ENCODE data around the gene TMTC4.

The TMTC4 gene

DNA sequence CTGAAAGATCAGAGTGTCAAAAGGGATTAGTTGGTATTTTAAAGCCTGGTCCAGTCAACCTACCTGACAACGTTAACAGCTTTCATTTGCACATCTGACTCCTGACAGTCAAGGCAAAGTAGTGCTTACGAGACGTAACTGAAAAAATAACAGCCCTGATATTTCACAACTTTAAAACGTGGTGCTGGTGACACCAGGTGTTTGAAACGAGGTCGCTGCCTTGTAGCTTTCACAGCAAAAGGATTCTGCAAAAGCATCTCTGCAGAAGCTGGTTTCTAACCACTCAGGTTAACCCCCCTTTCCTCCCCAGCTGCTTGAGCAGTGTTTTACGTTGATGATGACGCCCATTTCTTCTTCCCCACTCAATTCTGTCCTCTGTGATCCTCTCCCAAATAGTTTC, 109.3 kb downstream of the TMTC4 start:
- no peak for DNase-seq (ENCODE audit: insufficient read length, low spot score)
- TF ChIP-seq POLR2A (IDR thresholded peaks at IDR 0.05; ENCODE audit: low read depth, low read length) = no peak
- no peak for FAIRE-seq

- DNase-seq (ENCODE audit: insufficient read length, low spot score) (no peak), FAIRE-seq (no peak)
- TF ChIP-seq POLR2A (IDR thresholded peaks at IDR 0.05; ENCODE audit: low read depth, low read length) = no peak
These were observed 110.0 kb downstream of the TMTC4 start for GRCh38 chr13:100564444-100565223.

DNA sequence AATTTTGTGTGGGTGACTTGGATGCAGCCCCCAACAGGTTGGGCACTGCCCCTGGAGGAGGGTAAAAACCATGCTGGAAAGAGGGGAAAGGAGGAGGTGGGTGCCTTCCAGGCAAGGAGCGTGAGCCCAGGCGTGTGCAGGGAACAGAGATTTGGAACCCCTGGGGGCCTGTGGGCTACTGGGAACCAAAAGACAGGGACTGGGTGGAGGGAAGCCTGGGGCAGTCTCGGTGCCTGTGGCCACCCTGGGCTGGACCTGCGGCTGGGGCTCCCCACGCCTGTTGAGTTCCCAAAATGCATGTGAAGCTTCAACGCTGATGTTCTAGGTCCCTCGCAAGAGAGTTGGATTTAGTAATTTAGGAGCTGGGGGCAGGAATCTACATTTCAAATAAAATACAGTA, 110.8 kb downstream of the TMTC4 start:
- FAIRE-seq (no peak), DNase-seq (ENCODE audit: insufficient read length, low spot score) (no peak)
- TF ChIP-seq POLR2A (IDR thresholded peaks at IDR 0.05; ENCODE audit: low read depth, low read length) = no peak

DNA sequence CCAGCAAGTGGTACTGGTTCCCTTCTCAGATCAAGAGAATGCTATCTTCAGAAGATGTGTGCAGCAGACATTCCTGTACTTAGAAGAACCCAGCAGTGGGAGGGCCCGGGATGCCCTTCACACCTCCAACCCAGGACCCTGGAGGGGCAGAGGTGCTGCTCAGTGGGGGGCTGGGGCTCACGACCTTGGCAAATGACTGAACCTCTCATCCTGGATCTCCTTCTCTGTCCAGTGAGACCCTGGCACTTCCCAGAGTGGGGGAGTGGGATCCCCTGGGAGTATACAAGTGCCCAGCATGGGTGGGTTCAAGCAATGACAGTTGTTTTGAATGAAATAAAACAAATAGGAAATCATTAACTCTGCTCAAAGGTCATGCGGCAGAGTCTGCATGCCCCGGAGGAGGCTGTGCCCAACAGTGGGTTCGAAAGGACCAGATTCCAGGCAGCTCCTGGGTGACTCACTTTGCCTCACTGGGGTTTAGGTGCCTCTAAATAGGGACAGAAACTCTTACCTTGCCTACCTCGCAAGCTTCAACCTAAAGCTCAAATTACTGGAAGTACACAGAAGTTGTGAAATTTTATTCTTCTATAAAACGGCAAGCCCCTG, 112.9 kb downstream of the TMTC4 start:
- no peak for FAIRE-seq
- no peak for TF ChIP-seq POLR2A (IDR thresholded peaks at IDR 0.05; ENCODE audit: low read depth, low read length)

GRCh38 chr13:100561158-100561499, 113.5 kb downstream of the TMTC4 start:
- TF ChIP-seq POLR2A (IDR thresholded peaks at IDR 0.05; ENCODE audit: low read depth, low read length) = no peak
- DNase-seq (ENCODE audit: insufficient read length, low spot score) = no peak
- FAIRE-seq = no peak

More for the DNA sequence above, 112.9 kb downstream of the TMTC4 start:
- DNase-seq (ENCODE audit: insufficient read length, low spot score) = no peak

DNA sequence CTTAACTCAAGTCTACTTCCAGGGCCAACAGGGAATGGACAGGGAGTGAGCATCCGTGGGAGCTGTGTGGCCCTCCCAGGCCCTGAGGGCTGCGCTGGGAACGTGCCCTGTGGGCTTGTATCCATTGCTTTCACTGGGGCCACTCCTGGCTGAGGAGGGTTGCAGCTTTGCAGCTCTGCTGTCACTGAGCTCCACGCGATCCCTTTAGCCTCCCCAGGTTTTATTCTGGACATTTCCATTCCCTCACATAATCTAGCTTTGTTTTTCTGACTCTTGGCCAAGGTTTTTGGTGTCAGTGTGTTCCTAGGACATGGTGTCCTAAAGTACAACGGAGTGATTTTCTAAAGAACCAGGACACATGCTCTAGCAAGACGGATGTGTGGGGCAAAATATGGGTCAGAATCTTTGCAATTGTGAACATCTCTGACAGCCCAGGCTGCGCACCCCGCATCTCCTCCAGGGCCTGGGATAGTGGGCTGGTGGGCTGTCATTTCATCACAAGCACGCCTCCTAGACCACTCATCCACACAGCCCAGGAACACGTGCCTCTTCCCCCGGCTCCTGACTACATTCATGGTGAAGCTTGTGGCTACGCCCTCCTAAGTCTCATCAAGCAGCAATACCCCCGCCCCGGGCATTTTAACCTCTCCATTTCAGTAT, 114.0 kb downstream of the TMTC4 start:
- no peak for TF ChIP-seq POLR2A (IDR thresholded peaks at IDR 0.05; ENCODE audit: low read depth, low read length)
- no peak for DNase-seq (ENCODE audit: insufficient read length, low spot score)
- no peak for FAIRE-seq

GRCh38 chr13:100559886-100560285, 114.7 kb downstream of the TMTC4 start:
- no peak for TF ChIP-seq POLR2A (IDR thresholded peaks at IDR 0.05; ENCODE audit: low read depth, low read length)
- DNase-seq (ENCODE audit: insufficient read length, low spot score) = no peak
- FAIRE-seq = no peak

All from H54 (cell line).